Nephron (organoid): Measurements from ENCODE around the gene SLC12A5.

ENCODE experiments used
- H3K27ac Mint-ChIP-seq, 3 experiments: 2 replicates each; pipeline ENCODE4 v1.8.0; 2020; ENCODE audit warnings: mixed read lengths in 3 of 3, mild to moderate bottlenecking in 2 of 3, moderate library complexity in 1 of 3
- H3K27me3 Mint-ChIP-seq: 2 replicates; pipeline ENCODE4 v1.8.0; 2021; ENCODE audit warnings: low read depth, mild to moderate bottlenecking, moderate library complexity, mixed read lengths
- H3K36me3 Mint-ChIP-seq: 2 replicates; pipeline ENCODE4 v1.8.0; 2020; ENCODE audit warnings: low read depth, mixed read lengths
- H3K4me1 Mint-ChIP-seq: 2 replicates; pipeline ENCODE4 v1.8.0; 2020; ENCODE audit warnings: mixed read lengths
- H3K4me3 Mint-ChIP-seq, 3 experiments: 2 replicates each; pipeline ENCODE4 v1.8.0; 2020; ENCODE audit warnings: mild to moderate bottlenecking in 3 of 3, mixed read lengths in 3 of 3, moderate library complexity in 2 of 3
- H3K9me3 Mint-ChIP-seq: 2 replicates; pipeline ENCODE4 v1.8.0; 2020; ENCODE audit warnings: mixed read lengths
- TF ChIP-seq, protein P1 (sequence below), 3 experiments: fragments of 200-600 bp; sonication (generic); IDR thresholded peaks; one replicate each; pipeline ENCODE4 v1.5.0; 2021; ENCODE audit warnings: antibody characterized with exemption in 3 of 3; ENCODE audit not compliant: unreplicated experiment in 3 of 3

The SLC12A5 gene

DNA sequence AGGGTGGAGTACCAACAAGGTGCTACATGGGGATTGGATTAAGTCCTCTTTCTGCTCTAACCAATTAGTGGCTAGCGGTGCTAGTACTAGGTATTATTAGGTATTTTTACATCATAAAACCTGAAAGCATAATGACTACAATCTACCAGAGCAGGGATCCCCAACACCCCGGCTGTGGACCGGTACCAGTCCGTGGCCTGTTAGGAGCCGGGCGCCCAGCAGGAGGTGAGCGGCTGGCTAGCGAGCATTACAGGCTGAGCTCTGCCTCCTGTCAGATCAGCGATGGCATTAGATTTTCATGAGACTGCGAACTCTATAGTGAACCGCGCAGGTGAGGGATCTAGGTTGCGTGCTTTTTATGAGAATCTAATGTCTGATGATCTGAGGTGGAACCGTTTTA lies 80.0 kb downstream of the SLC12A5 start:
- peaks cover 69% of the 10 kb centered on the region for H3K27me3 Mint-ChIP-seq
- H3K9me3 Mint-ChIP-seq, result no peaks in the 10 kb centered on the region
- TF ChIP-seq, protein P1, sequence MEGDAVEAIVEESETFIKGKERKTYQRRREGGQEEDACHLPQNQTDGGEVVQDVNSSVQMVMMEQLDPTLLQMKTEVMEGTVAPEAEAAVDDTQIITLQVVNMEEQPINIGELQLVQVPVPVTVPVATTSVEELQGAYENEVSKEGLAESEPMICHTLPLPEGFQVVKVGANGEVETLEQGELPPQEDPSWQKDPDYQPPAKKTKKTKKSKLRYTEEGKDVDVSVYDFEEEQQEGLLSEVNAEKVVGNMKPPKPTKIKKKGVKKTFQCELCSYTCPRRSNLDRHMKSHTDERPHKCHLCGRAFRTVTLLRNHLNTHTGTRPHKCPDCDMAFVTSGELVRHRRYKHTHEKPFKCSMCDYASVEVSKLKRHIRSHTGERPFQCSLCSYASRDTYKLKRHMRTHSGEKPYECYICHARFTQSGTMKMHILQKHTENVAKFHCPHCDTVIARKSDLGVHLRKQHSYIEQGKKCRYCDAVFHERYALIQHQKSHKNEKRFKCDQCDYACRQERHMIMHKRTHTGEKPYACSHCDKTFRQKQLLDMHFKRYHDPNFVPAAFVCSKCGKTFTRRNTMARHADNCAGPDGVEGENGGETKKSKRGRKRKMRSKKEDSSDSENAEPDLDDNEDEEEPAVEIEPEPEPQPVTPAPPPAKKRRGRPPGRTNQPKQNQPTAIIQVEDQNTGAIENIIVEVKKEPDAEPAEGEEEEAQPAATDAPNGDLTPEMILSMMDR (IDR thresholded peaks at IDR 0.05; ENCODE audit: unreplicated experiment in 3 of 3), result no peak
- H3K4me1 Mint-ChIP-seq, result no peaks in the 10 kb centered on the region
- no peak overlapping the region for H3K4me3 Mint-ChIP-seq
- no peaks in the 10 kb centered on the region for H3K36me3 Mint-ChIP-seq
- no peak overlapping the region for H3K27ac Mint-ChIP-seq
